CD14-positive monocyte (primary cell): ENCODE measurements around the gene C20orf144. TPM values are rescaled to one million over a fixed set of nuclear protein-coding genes. Genes with fewer than 3 reads are reported as not detected.

Source experiments
- DNase-seq, 3 donors: peaks; one replicate each; pipeline ENCODE4 v3.0.0-alpha.2; 2011 to 2022
- H2AFZ ChIP-seq: 2 replicates; pipeline ENCODE4 v1.6.0; 2012; ENCODE audit warnings: mild to moderate bottlenecking, low read depth, low read length, inconsistent platforms; ENCODE audit not compliant: insufficient read depth, poor library complexity, severe bottlenecking
- H3K27ac ChIP-seq, 2 donors: 1 replicate in 1 of 2; 2 replicates in 1 of 2; pipeline ENCODE4 v1.5.1; 2012 to 2013; ENCODE audit warnings: low read length in 2 of 2, control low read depth in 1 of 2, inconsistent platforms in 1 of 2, low read depth in 1 of 2, mild to moderate bottlenecking in 1 of 2
- H3K27me3 ChIP-seq, 2 donors: one replicate each; pipeline versions ENCODE4 v1.6.0 to v1.6.1; 2011 to 2013; ENCODE audit warnings: low read length in 2 of 2; ENCODE audit not compliant: control insufficient read depth in 2 of 2, insufficient read depth in 2 of 2
- H3K36me3 ChIP-seq, 2 donors: replicated peaks in 1 of 2; 1 replicate in 1 of 2; 2 replicates in 1 of 2; pipeline versions ENCODE4 v1.5.1 to v1.6.1; 2012 to 2013; ENCODE audit warnings: low read length in 2 of 2, control low read depth in 1 of 2, inconsistent platforms in 1 of 2, mild to moderate bottlenecking in 1 of 2; ENCODE audit not compliant: insufficient read depth in 2 of 2, control insufficient read depth in 1 of 2
- H3K4me1 ChIP-seq, 2 donors: 1 replicate in 1 of 2; 2 replicates in 1 of 2; pipeline versions ENCODE4 v1.5.1 to v1.6.1; 2012 to 2013; ENCODE audit warnings: low read length in 2 of 2, control low read depth in 1 of 2, inconsistent platforms in 1 of 2, mild to moderate bottlenecking in 1 of 2, moderate library complexity in 1 of 2; ENCODE audit not compliant: insufficient read depth in 2 of 2, control insufficient read depth in 1 of 2
- H3K4me2 ChIP-seq: replicated peaks from 2 replicates; pipeline ENCODE3; 2012; ENCODE audit warnings: low read length, moderate library complexity, mild to moderate bottlenecking; ENCODE audit not compliant: poor library complexity, severe bottlenecking; ENCODE audit errors: extremely low read depth
- H3K4me3 ChIP-seq, 3 experiments: fragments of 200-600 bp in 1 of 3; sonication (generic) in 1 of 3; replicated peaks in 1 of 3; 1 replicate in 2 of 3; 2 replicates in 1 of 3; pipeline ENCODE4 v1.5.1; 2011 to 2013; ENCODE audit warnings: low read length in 3 of 3, mild to moderate bottlenecking in 3 of 3, control low read depth in 2 of 3, low read depth in 2 of 3, inconsistent platforms in 1 of 3, moderate library complexity in 1 of 3
- H3K79me2 ChIP-seq: 2 replicates; pipeline ENCODE4 v1.6.0; 2012; ENCODE audit warnings: mild to moderate bottlenecking, control low read depth, inconsistent platforms, low read length, moderate library complexity; ENCODE audit not compliant: insufficient read depth
- H3K9ac ChIP-seq: 2 replicates; pipeline ENCODE4 v1.6.0; 2017; ENCODE audit warnings: low read length, mild to moderate bottlenecking; ENCODE audit not compliant: insufficient read depth, poor library complexity, severe bottlenecking
- H3K9me3 ChIP-seq, 2 donors: replicated peaks in 1 of 2; 1 replicate in 1 of 2; 2 replicates in 1 of 2; pipeline versions ENCODE4 v1.5.1 to v1.6.1; 2012 to 2013; ENCODE audit warnings: low read length in 2 of 2, control low read depth in 1 of 2; ENCODE audit not compliant: control insufficient read depth in 1 of 2, insufficient read depth in 1 of 2
- H4K20me1 ChIP-seq: 2 replicates; pipeline ENCODE4 v1.6.0; 2012; ENCODE audit warnings: mild to moderate bottlenecking, low read length, control low read depth, moderate library complexity; ENCODE audit not compliant: insufficient read depth
- H3K27ac Mint-ChIP-seq, 7 donors: one replicate each; pipeline ENCODE4 v1.8.0; 2020; ENCODE audit warnings: mild to moderate bottlenecking in 7 of 7, mixed read lengths in 7 of 7, moderate library complexity in 6 of 7, inconsistent platforms in 2 of 7
- H3K27me3 Mint-ChIP-seq, 3 donors: one replicate each; pipeline ENCODE4 v1.8.0; 2021 to 2022; ENCODE audit warnings: low read depth in 3 of 3, mild to moderate bottlenecking in 3 of 3, mixed read lengths in 3 of 3, moderate library complexity in 3 of 3, inconsistent platforms in 1 of 3
- H3K36me3 Mint-ChIP-seq, 2 donors: one replicate each; pipeline ENCODE4 v1.8.0; 2020; ENCODE audit warnings: mixed read lengths in 2 of 2, inconsistent platforms in 1 of 2, mild to moderate bottlenecking in 1 of 2
- H3K4me1 Mint-ChIP-seq: one replicate; pipeline ENCODE4 v1.8.0; 2020; ENCODE audit warnings: mild to moderate bottlenecking, mixed read lengths
- H3K4me3 Mint-ChIP-seq, 2 donors: one replicate each; pipeline ENCODE4 v1.8.0; 2020; ENCODE audit warnings: mild to moderate bottlenecking in 2 of 2, mixed read lengths in 2 of 2, moderate library complexity in 1 of 2
- H3K9me3 Mint-ChIP-seq, 7 donors: one replicate each; pipeline ENCODE4 v1.8.0; 2020 to 2022; ENCODE audit warnings: mixed read lengths in 7 of 7, mild to moderate bottlenecking in 6 of 7, moderate library complexity in 6 of 7, inconsistent platforms in 2 of 7
- CTCF ChIP-seq: fragments of 200-600 bp; IDR thresholded peaks from one replicate; pipeline ENCODE4 v1.8.0; 2022; ENCODE audit warnings: antibody characterized with exemption, mild to moderate bottlenecking
- WGBS: methylation state at CpG from one replicate; pipeline ENCODE4 v1.1.5; 2013; ENCODE audit warnings: missing lambda C conversion rate; ENCODE audit not compliant: insufficient coverage; 5-methylcytosine and 5-hydroxymethylcytosine counted together
- intact Hi-C, 2 donors: fragments of 100-400 bp; cut with micrococcal nuclease; formaldehyde crosslinking; loops; one replicate each; pipeline versions ENCODE4 v1.15.0 to v1.15.1; 2023
- polyA plus RNA-seq, 3 donors: library from polyadenylated mRNA; depleted of rRNA in 1 of 3; unstranded in 2 of 3; stranded (reverse) in 1 of 3; fragments of 300-500 nt in 2 of 3; fragments of >200 nt in 1 of 3; fragmentation: Illumina TruSeq in 2 of 3; gene quantifications; 1 replicate in 2 of 3; 2 replicates in 1 of 3; pipeline ENCODE4 v1.2.3, GENCODE V29; 2012 to 2021

The C20orf144 gene
- polyA plus RNA-seq, 3 donors = 0.13 TPM; not detected in 2

- Histone ChIP-seq H3K9me3 (no peaks in the 10 kb centered on the region), H4K20me1 (no peaks in the 10 kb centered on the region), H3K79me2 (peaks cover 1% of the 10 kb centered on the region), H3K27me3 (no peaks in the 10 kb centered on the region), H3K4me1 (peaks cover 14 to 19% of the 10 kb centered on the region in 2 donors), H3K27ac (no peak overlapping the region), H2AFZ (peak overlapping the region; percentile 80), H3K9ac (peak overlapping the region; percentile 57), H3K36me3 (no peaks in the 10 kb centered on the region), H3K4me3 (peak overlapping the region in 1 of 3 experiments; percentile 74), H3K4me2 (peak overlapping the region; percentile 76)
- H3K27ac Mint-ChIP-seq = peak overlapping the region in 4 of 7 donors; percentile 13 to 74 (median 54)
- no peak for DNase-seq
- H3K4me1 Mint-ChIP-seq = peaks cover 17% of the 10 kb centered on the region
- 63% methylated on average over 2 of the region's 16 CpGs for WGBS
- no peaks in the 10 kb centered on the region for H3K9me3 Mint-ChIP-seq
- no peak for TF ChIP-seq CTCF
- peak overlapping the region; percentile 71 to 91 for H3K4me3 Mint-ChIP-seq
- intact Hi-C loops = no loop called here
- H3K36me3 Mint-ChIP-seq = peaks cover 4 to 23% of the 10 kb centered on the region in 2 donors
- H3K27me3 Mint-ChIP-seq = peaks cover 2 to 8% (median 3%) of the 10 kb centered on the region in 3 donors
Measured at GRCh38 chr20:33675136-33675959, 13.2 kb downstream of the C20orf144 start.

GRCh38 chr20:33676121-33676520 lies 14.0 kb downstream of the C20orf144 start:
- Histone ChIP-seq H3K9me3 (no peaks in the 10 kb centered on the region), H3K9ac (no peak overlapping the region), H3K36me3 (no peaks in the 10 kb centered on the region), H3K27me3 (no peaks in the 10 kb centered on the region), H4K20me1 (no peaks in the 10 kb centered on the region), H3K4me3 (no peak overlapping the region), H3K79me2 (peaks cover 9% of the 10 kb centered on the region), H3K4me1 (peaks cover 14 to 19% of the 10 kb centered on the region in 2 donors), H2AFZ (no peak overlapping the region), H3K4me2 (no peak overlapping the region), H3K27ac (no peak overlapping the region)
- peaks cover 4 to 23% of the 10 kb centered on the region in 2 donors for H3K36me3 Mint-ChIP-seq
- intact Hi-C loops = no loop called here
- 98% methylated on average over 7 of the region's 11 CpGs for WGBS
- TF ChIP-seq CTCF = no peak
- H3K9me3 Mint-ChIP-seq = no peaks in the 10 kb centered on the region
- no peak overlapping the region for H3K4me3 Mint-ChIP-seq
- no peak for DNase-seq
- peaks cover 17% of the 10 kb centered on the region for H3K4me1 Mint-ChIP-seq
- H3K27ac Mint-ChIP-seq = peak overlapping the region in 2 of 7 donors; percentile 41 to 46
- H3K27me3 Mint-ChIP-seq = peaks cover 2 to 8% (median 3%) of the 10 kb centered on the region in 3 donors
